ENCODE results near the gene PARL.

Gene PARL

DNA sequence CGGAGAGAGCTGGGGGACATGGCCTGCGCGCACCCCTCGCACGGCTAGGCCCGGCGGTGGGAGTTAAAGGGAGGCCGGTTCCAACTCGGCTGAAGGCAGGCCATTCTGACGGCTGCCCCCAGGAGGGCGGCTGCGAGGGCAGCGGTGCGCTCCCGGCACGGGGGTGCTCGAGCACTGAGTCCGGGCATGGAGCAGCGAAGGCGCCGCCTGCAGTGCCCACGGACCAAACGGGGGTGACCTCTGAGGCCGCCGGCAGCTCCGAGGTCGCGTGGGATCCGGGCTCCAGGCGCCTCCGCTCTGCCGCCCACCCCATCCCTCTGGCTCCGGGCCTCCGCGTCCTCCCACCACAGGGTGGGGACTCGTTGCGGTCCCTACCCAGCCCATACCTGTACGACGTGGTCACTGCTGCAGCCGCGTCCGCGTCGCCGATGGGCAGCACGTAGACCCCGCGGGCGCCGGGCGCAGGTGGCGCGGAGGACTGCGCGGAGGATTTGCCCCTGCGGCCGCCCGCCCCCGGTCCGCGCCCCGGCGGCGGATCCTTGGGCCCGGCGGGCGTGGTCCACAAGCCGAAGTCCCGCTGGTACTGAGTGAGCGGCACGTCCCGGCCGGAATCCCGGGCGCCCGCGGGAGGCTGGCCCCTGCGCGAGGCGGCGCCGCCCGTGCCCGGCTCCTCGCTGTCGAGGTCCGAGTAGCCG, 59.8 kb downstream of the PARL start:
- no peak for DNase-seq (ENCODE audit: extremely low read depth, low read depth)

DNA sequence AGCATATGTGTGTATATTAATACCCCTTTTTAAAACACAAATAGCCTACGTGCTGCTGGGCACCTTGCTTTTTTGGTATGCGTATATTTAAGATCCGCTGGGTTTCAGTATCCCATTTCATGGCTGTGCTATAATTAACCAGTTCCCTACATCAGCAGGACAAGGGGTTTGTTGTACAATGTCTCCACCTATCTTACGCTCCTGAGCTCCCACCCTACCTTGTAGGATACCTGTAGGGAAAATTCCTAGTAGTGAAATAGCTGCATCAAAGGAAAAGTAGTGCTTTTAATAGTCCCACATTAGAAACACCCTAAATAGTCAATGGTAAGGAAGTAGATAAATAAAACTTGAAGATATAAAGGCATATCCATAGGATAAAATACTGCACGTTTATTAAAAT, 60.7 kb downstream of the PARL start:
- peak overlapping the region; percentile 65 for H3K4me3 ChIP-seq (replicated peaks; ENCODE audit: low read depth, low read length)
- DNase-seq (ENCODE audit: extremely low read depth, low read depth) = no peak
- TF ChIP-seq, protein P1, sequence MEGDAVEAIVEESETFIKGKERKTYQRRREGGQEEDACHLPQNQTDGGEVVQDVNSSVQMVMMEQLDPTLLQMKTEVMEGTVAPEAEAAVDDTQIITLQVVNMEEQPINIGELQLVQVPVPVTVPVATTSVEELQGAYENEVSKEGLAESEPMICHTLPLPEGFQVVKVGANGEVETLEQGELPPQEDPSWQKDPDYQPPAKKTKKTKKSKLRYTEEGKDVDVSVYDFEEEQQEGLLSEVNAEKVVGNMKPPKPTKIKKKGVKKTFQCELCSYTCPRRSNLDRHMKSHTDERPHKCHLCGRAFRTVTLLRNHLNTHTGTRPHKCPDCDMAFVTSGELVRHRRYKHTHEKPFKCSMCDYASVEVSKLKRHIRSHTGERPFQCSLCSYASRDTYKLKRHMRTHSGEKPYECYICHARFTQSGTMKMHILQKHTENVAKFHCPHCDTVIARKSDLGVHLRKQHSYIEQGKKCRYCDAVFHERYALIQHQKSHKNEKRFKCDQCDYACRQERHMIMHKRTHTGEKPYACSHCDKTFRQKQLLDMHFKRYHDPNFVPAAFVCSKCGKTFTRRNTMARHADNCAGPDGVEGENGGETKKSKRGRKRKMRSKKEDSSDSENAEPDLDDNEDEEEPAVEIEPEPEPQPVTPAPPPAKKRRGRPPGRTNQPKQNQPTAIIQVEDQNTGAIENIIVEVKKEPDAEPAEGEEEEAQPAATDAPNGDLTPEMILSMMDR (IDR thresholded peaks at IDR 0.05; ENCODE audit: low read depth, low read length, missing control alignments) = no peak

More for the DNA sequence above, 59.8 kb downstream of the PARL start:
- peak overlapping the region; percentile 65 for H3K4me3 ChIP-seq (replicated peaks; ENCODE audit: low read depth, low read length)
- TF ChIP-seq, protein P1 (IDR thresholded peaks at IDR 0.05; ENCODE audit: low read depth, low read length, missing control alignments) = no peak

DNA sequence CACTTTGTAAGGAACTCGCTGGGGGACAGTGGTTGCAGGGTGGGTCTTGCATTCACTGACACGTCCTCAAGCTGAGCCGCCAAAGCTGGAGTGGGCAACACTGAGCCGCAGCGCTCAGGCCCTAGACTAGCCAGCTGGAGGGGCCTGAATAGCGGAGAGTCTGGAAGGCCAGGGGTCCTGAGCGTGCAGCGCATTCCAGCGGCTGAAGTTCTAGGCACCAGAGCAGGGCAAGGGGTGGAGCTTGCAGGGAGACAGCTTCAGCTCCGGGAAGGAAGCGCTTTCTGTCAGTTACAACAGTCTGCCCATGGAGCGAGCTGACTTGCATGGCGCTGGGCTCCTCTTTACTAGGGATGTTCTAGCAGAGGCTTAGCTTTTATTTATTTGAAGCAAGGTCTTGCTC, 62.0 kb downstream of the PARL start:
- no peak for DNase-seq (ENCODE audit: extremely low read depth, low read depth)
- TF ChIP-seq, protein P1 (IDR thresholded peaks at IDR 0.05; ENCODE audit: low read depth, low read length, missing control alignments) = no peak

DNA sequence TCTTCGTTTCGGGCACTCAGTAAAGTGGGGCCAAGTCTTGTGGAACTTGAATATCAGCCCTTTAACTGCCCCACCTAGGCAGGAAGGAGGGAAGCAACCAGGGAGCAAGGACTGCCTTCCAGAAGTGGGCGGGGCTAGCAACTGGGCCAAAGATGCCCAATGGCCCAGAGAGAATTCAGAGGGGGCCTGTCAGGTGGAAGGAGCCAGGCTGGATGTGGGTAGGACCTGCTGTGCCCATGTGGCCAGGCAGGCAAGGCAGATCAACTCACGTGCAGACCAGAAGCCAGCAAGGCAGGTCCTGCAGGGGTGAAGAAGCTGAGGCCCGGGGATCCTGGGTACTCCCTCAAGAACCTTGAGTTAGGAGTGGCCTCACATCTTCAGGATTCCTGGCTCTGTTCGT, 64.8 kb downstream of the PARL start:
- DNase-seq (ENCODE audit: extremely low read depth, low read depth) = no peak
- TF ChIP-seq, protein P1 (IDR thresholded peaks at IDR 0.05; ENCODE audit: low read depth, low read length, missing control alignments) = no peak
- H3K4me3 ChIP-seq (replicated peaks; ENCODE audit: low read depth, low read length) = no peak overlapping the region

More for the DNA sequence above, 62.0 kb downstream of the PARL start:
- H3K4me3 ChIP-seq (replicated peaks; ENCODE audit: low read depth, low read length) = no peak overlapping the region

DNA sequence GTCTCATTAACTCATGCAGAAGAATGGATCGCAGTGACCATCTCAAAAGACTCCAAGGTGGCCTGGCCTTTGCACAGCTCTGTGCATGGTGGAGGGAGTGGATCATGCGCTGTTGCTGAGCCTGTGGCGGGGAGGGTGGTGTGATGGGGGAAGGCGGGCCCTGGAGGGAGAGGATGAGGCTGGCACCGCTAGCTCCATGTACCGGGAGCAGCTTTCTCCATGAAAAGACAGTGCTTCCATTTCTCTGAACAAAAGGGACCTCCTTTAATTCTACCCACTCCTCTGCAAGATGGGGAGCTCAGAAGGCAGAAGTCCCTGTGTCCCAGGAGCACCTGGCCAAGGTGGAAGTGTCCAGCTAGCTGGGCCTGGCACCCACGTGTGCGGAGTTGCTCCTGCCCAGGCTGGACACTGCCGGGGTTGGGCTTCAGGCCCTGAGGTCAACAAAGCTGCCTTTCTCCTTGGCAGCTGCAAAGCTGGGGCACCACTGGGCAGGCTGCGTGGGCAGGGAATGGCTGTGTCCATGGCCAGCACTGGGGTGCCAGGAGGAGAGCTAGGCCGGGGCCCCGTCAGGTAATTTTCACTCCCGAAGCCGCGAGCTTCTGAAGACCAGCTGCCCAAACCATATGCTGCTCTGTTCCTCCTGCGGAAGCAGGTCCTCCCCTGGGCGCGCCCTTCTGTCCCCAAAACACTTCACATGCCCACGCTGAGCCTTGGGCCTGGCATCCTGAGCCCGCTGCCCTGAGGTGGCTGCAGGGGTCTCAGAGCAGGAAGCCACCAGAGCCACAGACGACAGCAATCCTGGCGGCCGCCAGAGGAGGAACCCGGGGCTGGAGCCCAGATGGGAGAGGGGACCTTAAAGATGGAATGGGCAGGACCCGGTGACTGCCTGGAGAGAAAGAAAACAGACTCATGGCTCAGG, 65.7 kb downstream of the PARL start:
- no peak overlapping the region for H3K4me3 ChIP-seq (replicated peaks; ENCODE audit: low read depth, low read length)
- no peak for DNase-seq (ENCODE audit: extremely low read depth, low read depth)
- TF ChIP-seq, protein P1 (IDR thresholded peaks at IDR 0.05; ENCODE audit: low read depth, low read length, missing control alignments) = no peak

DNA sequence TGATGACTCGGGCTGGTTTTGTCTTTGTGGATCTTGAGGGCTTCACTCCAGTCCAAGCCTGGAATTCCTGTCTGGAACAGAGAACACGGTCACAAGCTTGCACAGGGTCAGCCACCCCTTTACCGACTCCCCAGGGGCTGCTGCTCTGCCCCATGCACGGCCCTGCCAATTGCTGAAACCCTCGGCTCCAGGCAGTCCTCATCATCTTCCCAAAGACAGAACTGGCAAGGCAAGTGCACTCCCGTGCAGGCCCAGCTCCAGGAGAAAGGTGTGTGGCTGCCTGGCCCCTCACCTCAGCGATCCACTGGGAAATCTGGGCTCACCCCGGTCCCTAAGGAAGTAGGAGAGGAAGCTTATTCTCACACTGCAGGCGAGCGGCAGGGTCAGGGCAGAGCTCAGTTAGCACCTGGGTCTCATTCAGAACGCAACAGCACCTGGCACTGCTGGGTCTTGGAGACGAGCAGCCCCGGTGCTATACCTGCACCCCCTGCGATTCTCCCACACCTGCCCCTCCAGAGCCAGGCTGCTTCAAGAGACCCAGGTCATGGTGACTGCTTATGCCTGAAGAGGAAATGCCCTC, 66.5 kb downstream of the PARL start:
- TF ChIP-seq, protein P1 (IDR thresholded peaks at IDR 0.05; ENCODE audit: low read depth, low read length, missing control alignments) = no peak
- no peak for DNase-seq (ENCODE audit: extremely low read depth, low read depth)
- no peak overlapping the region for H3K4me3 ChIP-seq (replicated peaks; ENCODE audit: low read depth, low read length)
